GM12801 (cell line): Measurements from ENCODE around the gene HAT1.

ENCODE experiments used
- TF ChIP-seq, protein P1 (sequence below): IDR thresholded peaks from one replicate; pipeline ENCODE4 v1.5.1; 2011; ENCODE audit warnings: control low read depth; ENCODE audit not compliant: insufficient read length; ENCODE audit errors: extremely low read depth

Gene HAT1

GRCh38 chr2:171964308-171964707, 42.0 kb downstream of the HAT1 start:
- TF ChIP-seq, protein P1, sequence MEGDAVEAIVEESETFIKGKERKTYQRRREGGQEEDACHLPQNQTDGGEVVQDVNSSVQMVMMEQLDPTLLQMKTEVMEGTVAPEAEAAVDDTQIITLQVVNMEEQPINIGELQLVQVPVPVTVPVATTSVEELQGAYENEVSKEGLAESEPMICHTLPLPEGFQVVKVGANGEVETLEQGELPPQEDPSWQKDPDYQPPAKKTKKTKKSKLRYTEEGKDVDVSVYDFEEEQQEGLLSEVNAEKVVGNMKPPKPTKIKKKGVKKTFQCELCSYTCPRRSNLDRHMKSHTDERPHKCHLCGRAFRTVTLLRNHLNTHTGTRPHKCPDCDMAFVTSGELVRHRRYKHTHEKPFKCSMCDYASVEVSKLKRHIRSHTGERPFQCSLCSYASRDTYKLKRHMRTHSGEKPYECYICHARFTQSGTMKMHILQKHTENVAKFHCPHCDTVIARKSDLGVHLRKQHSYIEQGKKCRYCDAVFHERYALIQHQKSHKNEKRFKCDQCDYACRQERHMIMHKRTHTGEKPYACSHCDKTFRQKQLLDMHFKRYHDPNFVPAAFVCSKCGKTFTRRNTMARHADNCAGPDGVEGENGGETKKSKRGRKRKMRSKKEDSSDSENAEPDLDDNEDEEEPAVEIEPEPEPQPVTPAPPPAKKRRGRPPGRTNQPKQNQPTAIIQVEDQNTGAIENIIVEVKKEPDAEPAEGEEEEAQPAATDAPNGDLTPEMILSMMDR: no peak

DNA sequence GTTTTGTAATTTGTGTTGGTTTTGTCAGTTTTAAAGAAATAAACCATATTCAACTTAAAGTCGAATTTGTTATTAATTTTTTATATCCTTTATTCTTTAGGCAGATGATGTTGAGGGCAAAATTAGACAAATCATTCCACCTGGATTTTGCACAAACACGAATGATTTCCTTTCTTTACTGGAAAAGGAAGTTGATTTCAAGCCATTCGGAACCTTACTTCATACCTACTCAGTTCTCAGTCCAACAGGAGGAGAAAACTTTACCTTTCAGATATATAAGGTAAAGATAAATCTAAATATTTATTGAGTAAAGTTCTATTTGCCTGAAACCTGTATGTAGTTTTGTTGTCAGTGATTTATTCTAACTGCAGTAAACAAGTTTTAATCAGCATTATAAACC, 43.0 kb downstream of the HAT1 start:
- TF ChIP-seq, protein P1: no peak

DNA sequence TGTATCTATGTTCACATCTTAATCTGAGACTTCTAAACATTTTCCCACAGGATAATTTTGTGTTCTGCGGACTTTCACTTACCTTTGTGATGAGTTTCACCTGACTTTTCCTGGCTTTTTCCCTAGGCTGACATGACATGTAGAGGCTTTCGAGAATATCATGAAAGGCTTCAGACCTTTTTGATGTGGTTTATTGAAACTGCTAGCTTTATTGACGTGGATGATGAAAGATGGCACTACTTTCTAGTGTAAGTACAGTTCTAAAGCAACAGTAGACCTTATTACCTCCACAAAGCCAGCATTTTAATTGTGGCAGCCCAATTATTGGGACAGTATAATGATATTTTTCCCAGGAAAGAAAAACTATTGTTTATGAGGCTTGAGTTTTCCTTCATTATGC, 43.4 kb downstream of the HAT1 start:
- TF ChIP-seq, protein P1: no peak

GRCh38 chr2:171966235-171966634, 44.0 kb downstream of the HAT1 start:
- TF ChIP-seq, protein P1: no peak

DNA sequence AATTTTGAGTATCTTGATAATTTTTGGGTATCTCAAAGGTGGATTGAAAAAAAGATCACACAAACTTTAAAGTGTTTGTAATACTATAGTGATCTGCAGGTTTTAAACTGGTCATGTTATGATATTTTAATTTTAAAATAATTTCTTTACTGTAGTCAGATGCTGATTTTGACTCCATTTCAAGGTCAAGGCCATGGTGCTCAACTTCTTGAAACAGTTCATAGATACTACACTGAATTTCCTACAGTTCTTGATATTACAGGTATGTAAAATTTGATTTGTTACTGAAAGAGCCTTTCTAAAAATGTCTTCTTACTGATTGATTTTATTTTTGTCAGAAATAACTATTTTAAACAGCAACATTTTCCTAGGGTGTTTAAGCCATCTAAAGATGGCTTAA, 44.4 kb downstream of the HAT1 start:
- TF ChIP-seq, protein P1: no peak

- TF ChIP-seq, protein P1: no peak
Measured at GRCh38 chr2:171968509-171968908, 46.2 kb downstream of the HAT1 start.

- TF ChIP-seq, protein P1: no peak
Measured at GRCh38 chr2:171972329-171972982, 50.2 kb downstream of the HAT1 start.
